ENCODE data around the gene SVIL.
"Not testable (repeated sequence)": the region's sequence is repeated elsewhere in the genome, so short reads cannot be mapped to it uniquely, and the experiment has no call there.

Gene SVIL

GRCh38 chr10:29585488-29585976 is 49.2 kb downstream of the SVIL start:
- Mint-ChIP-seq H3K36me3 (ENCODE audit: low read depth) (peaks cover 28% of the 10 kb centered on the region), H3K9me3 (peaks cover 8% of the 10 kb centered on the region), H3K27ac (no peak overlapping the region), H3K4me3 (no peak overlapping the region), H3K4me1 (peaks cover 46% of the 10 kb centered on the region), H3K27me3 (ENCODE audit: low read depth, poor library complexity) (peaks cover 16% of the 10 kb centered on the region)
- no peak for TF ChIP-seq CTCF (IDR thresholded peaks at IDR 0.05)
- DNase-seq: peak; percentile 23

- no peak for TF ChIP-seq CTCF (IDR thresholded peaks at IDR 0.05)
- peaks cover 28% of the 10 kb centered on the region for H3K36me3 Mint-ChIP-seq (ENCODE audit: low read depth)
- H3K9me3 Mint-ChIP-seq: peaks cover 8% of the 10 kb centered on the region
- H3K27ac Mint-ChIP-seq: no peak overlapping the region
- no peak for DNase-seq
- H3K4me3 Mint-ChIP-seq: no peak overlapping the region
- H3K27me3 Mint-ChIP-seq (ENCODE audit: low read depth, poor library complexity): peaks cover 19% of the 10 kb centered on the region
- peaks cover 36% of the 10 kb centered on the region for H3K4me1 Mint-ChIP-seq
Observed at GRCh38 chr10:29584436-29584835, 50.3 kb downstream of the SVIL start.

GRCh38 chr10:29583674-29584073 is 51.1 kb downstream of the SVIL start:
- Mint-ChIP-seq H3K27ac (no peak overlapping the region), H3K27me3 (ENCODE audit: low read depth, poor library complexity) (peaks cover 19% of the 10 kb centered on the region), H3K36me3 (ENCODE audit: low read depth) (peaks cover 33% of the 10 kb centered on the region), H3K4me3 (no peak overlapping the region), H3K9me3 (peaks cover 8% of the 10 kb centered on the region), H3K4me1 (peaks cover 28% of the 10 kb centered on the region)
- DNase-seq: no peak
- no peak for TF ChIP-seq CTCF (IDR thresholded peaks at IDR 0.05)

GRCh38 chr10:29582769-29583168 is 52.0 kb downstream of the SVIL start:
- peaks cover 37% of the 10 kb centered on the region for H3K36me3 Mint-ChIP-seq (ENCODE audit: low read depth)
- DNase-seq, H3K9me3 Mint-ChIP-seq, H3K4me3 Mint-ChIP-seq, H3K27ac Mint-ChIP-seq: not testable (repeated sequence)
- H3K4me1 Mint-ChIP-seq: peaks cover 19% of the 10 kb centered on the region
- peaks cover 19% of the 10 kb centered on the region for H3K27me3 Mint-ChIP-seq (ENCODE audit: low read depth, poor library complexity)

- no peaks in the 10 kb centered on the region for H3K9me3 Mint-ChIP-seq
- no peak for DNase-seq
- H3K36me3 Mint-ChIP-seq (ENCODE audit: low read depth): peaks cover 19% of the 10 kb centered on the region
- H3K27ac Mint-ChIP-seq: no peak overlapping the region
- no peak for TF ChIP-seq CTCF (IDR thresholded peaks at IDR 0.05)
- H3K27me3 Mint-ChIP-seq (ENCODE audit: low read depth, poor library complexity): peaks cover 6% of the 10 kb centered on the region
- H3K4me1 Mint-ChIP-seq: peaks cover 5% of the 10 kb centered on the region
- H3K4me3 Mint-ChIP-seq: no peak overlapping the region
Observed at GRCh38 chr10:29579455-29579970, 55.3 kb downstream of the SVIL start.

- peaks cover 6% of the 10 kb centered on the region for H3K27me3 Mint-ChIP-seq (ENCODE audit: low read depth, poor library complexity)
- H3K36me3 Mint-ChIP-seq (ENCODE audit: low read depth): peaks cover 15% of the 10 kb centered on the region
- H3K27ac Mint-ChIP-seq: no peak overlapping the region
- H3K4me3 Mint-ChIP-seq: no peak overlapping the region
- no peak for DNase-seq
- no peak for TF ChIP-seq CTCF (IDR thresholded peaks at IDR 0.05)
- H3K9me3 Mint-ChIP-seq: no peaks in the 10 kb centered on the region
- H3K4me1 Mint-ChIP-seq: no peaks in the 10 kb centered on the region
Observed at GRCh38 chr10:29578457-29578856, 56.3 kb downstream of the SVIL start.

Data from nephron progenitor cell (in vitro differentiated cells).